SK-N-SH (cell line): ENCODE data around the gene ZG16. TPM values are rescaled to one million over a fixed set of nuclear protein-coding genes. Genes with fewer than 3 reads are reported as not detected.

Experiments
- CTCF ChIA-PET: fragments of 300-600, 350-600 bp; formaldehyde crosslinking; extraction: SDS; loops from one replicate; lab custom pipeline; 2021; lab: Yijun Ruan, JAX
- POLR2A ChIA-PET: fragments of 350-600 bp; sonication (Branson Sonifier 250); formaldehyde crosslinking; extraction: SDS; loops from one replicate; lab custom pipeline; 2020; ENCODE audit warnings: antibody characterized with exemption, inconsistent platforms; lab: Yijun Ruan, JAX
- DNase-seq: peaks from one replicate; pipeline ENCODE4 v3.0.0; 2012
- H2AFZ ChIP-seq: fragments of 200-600 bp; sonication (generic); 2 replicates; pipeline ENCODE4 v1.8.1; 2016; ENCODE audit warnings: antibody characterized with exemption, mild to moderate bottlenecking, low read depth
- H3F3A ChIP-seq: fragments of 200-600 bp; sonication (generic); replicated peaks from 2 replicates; pipeline ENCODE3; 2016; ENCODE audit warnings: antibody characterized with exemption, mild to moderate bottlenecking; ENCODE audit not compliant: insufficient read depth
- H3K27ac ChIP-seq, 2 experiments: fragments of 200-500 bp in 1 of 2; fragments of 200-600 bp in 1 of 2; sonication (Bioruptor generic) in 1 of 2; sonication (generic), shearing (Covaris generic) in 1 of 2; 2 replicates each; pipeline versions ENCODE4 v1.5.1 to v1.6.1; 2014 to 2016; ENCODE audit warnings: low read depth in 2 of 2, inconsistent platforms in 1 of 2, low read length in 1 of 2, mild to moderate bottlenecking in 1 of 2, mixed read lengths in 1 of 2
- H3K27me3 ChIP-seq: fragments of 200-600 bp; sonication (generic), shearing (Covaris generic); 2 replicates; pipeline ENCODE4 v1.6.1; 2016; ENCODE audit warnings: mixed run types; ENCODE audit not compliant: insufficient read depth
- H3K36me3 ChIP-seq, 2 experiments: fragments of 200-500 bp in 1 of 2; fragments of 200-600 bp in 1 of 2; sonication (Bioruptor generic) in 1 of 2; sonication (generic) in 1 of 2; replicated peaks in 1 of 2; 2 replicates each; pipeline versions ENCODE3 to v1.5.1; 2014 to 2016; ENCODE audit warnings: low read length in 1 of 2, mild to moderate bottlenecking in 1 of 2; ENCODE audit not compliant: insufficient read depth in 2 of 2, control insufficient read depth in 1 of 2
- H3K4me1 ChIP-seq, 2 experiments: fragments of 200-500 bp in 1 of 2; fragments of 200-600 bp in 1 of 2; sonication (Bioruptor generic) in 1 of 2; sonication (generic), shearing (Covaris generic) in 1 of 2; 2 replicates each; pipeline versions ENCODE4 v1.5.1 to v1.6.1; 2014 to 2016; ENCODE audit warnings: low read depth in 1 of 2, low read length in 1 of 2, mixed run types in 1 of 2; ENCODE audit not compliant: insufficient read depth in 2 of 2, control insufficient read depth in 1 of 2
- H3K4me2 ChIP-seq: fragments of 200-600 bp; sonication (generic), shearing (Covaris generic); 2 replicates; pipeline ENCODE4 v1.6.1; 2017; ENCODE audit warnings: mixed run types
- H3K4me3 ChIP-seq, 2 experiments: fragments of 200-500 bp in 1 of 2; fragments of 200-600 bp in 1 of 2; sonication (Bioruptor generic) in 1 of 2; sonication (generic), shearing (Covaris generic) in 1 of 2; 2 replicates each; pipeline versions ENCODE4 v1.5.1 to v1.8.1; 2014 to 2016; ENCODE audit warnings: low read depth in 2 of 2, inconsistent platforms in 1 of 2, low read length in 1 of 2, mild to moderate bottlenecking in 1 of 2, mixed read lengths in 1 of 2, moderate library complexity in 1 of 2
- H3K79me2 ChIP-seq: fragments of 200-600 bp; sonication (generic); 2 replicates; pipeline ENCODE4 v1.8.1; 2017; ENCODE audit warnings: mild to moderate bottlenecking; ENCODE audit not compliant: insufficient read depth
- H3K9ac ChIP-seq: fragments of 200-600 bp; sonication (generic); 2 replicates; pipeline ENCODE4 v1.6.1; 2017; ENCODE audit warnings: mixed run types
- H3K9me2 ChIP-seq: fragments of 200-600 bp; sonication (generic); 2 replicates; pipeline ENCODE4 v1.6.1; 2017; ENCODE audit warnings: mixed run types
- H3K9me3 ChIP-seq: fragments of 200-600 bp; sonication (generic); 2 replicates; pipeline ENCODE4 v1.6.1; 2017; ENCODE audit warnings: mixed run types, mild to moderate bottlenecking, moderate library complexity
- H4K20me1 ChIP-seq: fragments of 200-600 bp; sonication (generic); 2 replicates; pipeline ENCODE4 v1.6.1; 2017; ENCODE audit warnings: mild to moderate bottlenecking, mixed run types; ENCODE audit not compliant: insufficient read depth
- CHD2 ChIP-seq: fragments of 150-350 bp; IDR thresholded peaks from 2 replicates; pipeline ENCODE4 v1.6.1; 2018; ENCODE audit warnings: low read length; ENCODE audit not compliant: partially characterized antibody
- ELF1 ChIP-seq: IDR thresholded peaks from 2 replicates; pipeline ENCODE4 v1.4.0; 2012
- EZH2phosphoT487 ChIP-seq: fragments of 200-600 bp; sonication (generic); IDR thresholded peaks from 2 replicates; pipeline ENCODE4 v1.6.1; 2017; ENCODE audit warnings: low read depth, mixed run types, mild to moderate bottlenecking, antibody characterized with exemption, moderate library complexity, borderline replicate concordance
- FOXJ3 ChIP-seq: sonication (generic); formaldehyde crosslinking; IDR thresholded peaks from 2 replicates; pipeline ENCODE4 v1.5.1; 2020; ENCODE audit warnings: mild to moderate bottlenecking, missing genetic modification reagents
- GABPA ChIP-seq: IDR thresholded peaks from 2 replicates; pipeline ENCODE4 v1.4.0; 2012; ENCODE audit warnings: low read depth, mild to moderate bottlenecking
- TAF1 ChIP-seq: IDR thresholded peaks from 2 replicates; pipeline ENCODE4 v1.6.1; 2012; ENCODE audit warnings: low read depth, mild to moderate bottlenecking, low read length, moderate library complexity, borderline replicate concordance
- WGBS: methylation state at CpG from one replicate; pipeline ENCODE4 v1.1.6; 2017; ENCODE audit warnings: low lambda C conversion rate; 5-methylcytosine and 5-hydroxymethylcytosine counted together
- polyA plus RNA-seq, 3 experiments: library from polyadenylated mRNA; depleted of rRNA; stranded (reverse); fragments of >200 nt; gene quantifications; 2 replicates each; pipeline ENCODE4 v1.2.3, GENCODE V29; 2012
- TF ChIP-seq, protein P1 (sequence below): fragments of 200-600 bp; sonication (generic); IDR thresholded peaks from 2 replicates; pipeline ENCODE4 v1.6.1; 2017; ENCODE audit warnings: antibody characterized with exemption, mild to moderate bottlenecking, moderate library complexity
- TF ChIP-seq, protein P2 (sequence below): IDR thresholded peaks from 2 replicates; pipeline ENCODE4 v1.4.0; 2012; ENCODE audit warnings: low read depth, borderline replicate concordance
- TF ChIP-seq, protein P3 (sequence below): IDR thresholded peaks from 2 replicates; pipeline ENCODE4 v1.4.0; 2012; ENCODE audit warnings: low read depth, borderline replicate concordance

The ZG16 gene
- polyA plus RNA-seq, 1 of the 3 experiments (the other 2 are of a cell fraction): not detected

DNA sequence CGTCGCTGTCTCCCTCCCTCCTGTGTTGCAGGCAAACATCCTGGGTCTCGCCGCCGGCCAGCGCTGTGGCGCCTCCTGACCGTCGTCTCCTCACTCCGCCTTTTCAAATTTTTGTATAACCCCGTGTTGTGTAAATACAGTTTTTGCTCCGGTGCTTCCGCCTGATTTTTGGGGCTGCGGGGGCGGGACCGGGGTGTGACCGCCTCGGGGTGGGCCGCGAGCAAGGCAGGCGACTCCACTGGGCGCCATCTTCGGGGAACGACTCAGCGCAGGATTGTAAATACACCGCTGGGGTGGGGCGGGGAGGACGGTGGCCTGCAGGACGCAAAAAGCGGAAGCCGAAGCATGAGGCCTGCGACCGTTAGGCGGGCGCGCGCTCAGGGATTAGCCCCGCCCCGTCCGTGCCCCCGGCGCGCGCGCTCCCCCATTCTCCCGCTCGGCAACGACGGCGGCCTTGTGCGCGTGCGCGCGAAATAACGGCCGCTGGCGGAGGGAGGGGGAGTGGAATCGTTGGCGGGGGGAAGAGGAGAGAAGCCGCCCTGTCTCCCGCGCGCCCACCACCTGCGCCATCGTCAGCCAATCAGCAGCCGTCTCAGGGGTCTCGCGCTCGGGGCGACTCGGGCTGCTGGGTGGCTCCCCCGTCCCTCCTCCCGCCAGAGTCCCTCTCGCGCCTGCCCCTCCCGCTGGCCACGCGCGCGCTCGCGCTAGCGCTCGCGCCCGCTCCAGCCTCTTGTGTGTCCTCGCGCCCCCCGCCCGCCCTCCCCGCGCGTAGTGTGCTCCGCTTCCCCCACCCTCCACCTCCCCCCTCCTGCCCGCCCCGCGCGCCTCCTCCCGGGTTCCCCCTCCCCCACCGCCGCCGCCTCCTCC lies 27.4 kb downstream of the ZG16 start (continued):
- TF ChIP-seq EZH2phosphoT487: no peak
- TF ChIP-seq TAF1: peak; percentile 89
- TF ChIP-seq, protein P1, sequence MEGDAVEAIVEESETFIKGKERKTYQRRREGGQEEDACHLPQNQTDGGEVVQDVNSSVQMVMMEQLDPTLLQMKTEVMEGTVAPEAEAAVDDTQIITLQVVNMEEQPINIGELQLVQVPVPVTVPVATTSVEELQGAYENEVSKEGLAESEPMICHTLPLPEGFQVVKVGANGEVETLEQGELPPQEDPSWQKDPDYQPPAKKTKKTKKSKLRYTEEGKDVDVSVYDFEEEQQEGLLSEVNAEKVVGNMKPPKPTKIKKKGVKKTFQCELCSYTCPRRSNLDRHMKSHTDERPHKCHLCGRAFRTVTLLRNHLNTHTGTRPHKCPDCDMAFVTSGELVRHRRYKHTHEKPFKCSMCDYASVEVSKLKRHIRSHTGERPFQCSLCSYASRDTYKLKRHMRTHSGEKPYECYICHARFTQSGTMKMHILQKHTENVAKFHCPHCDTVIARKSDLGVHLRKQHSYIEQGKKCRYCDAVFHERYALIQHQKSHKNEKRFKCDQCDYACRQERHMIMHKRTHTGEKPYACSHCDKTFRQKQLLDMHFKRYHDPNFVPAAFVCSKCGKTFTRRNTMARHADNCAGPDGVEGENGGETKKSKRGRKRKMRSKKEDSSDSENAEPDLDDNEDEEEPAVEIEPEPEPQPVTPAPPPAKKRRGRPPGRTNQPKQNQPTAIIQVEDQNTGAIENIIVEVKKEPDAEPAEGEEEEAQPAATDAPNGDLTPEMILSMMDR: no peak
- TF ChIP-seq, protein P2, sequence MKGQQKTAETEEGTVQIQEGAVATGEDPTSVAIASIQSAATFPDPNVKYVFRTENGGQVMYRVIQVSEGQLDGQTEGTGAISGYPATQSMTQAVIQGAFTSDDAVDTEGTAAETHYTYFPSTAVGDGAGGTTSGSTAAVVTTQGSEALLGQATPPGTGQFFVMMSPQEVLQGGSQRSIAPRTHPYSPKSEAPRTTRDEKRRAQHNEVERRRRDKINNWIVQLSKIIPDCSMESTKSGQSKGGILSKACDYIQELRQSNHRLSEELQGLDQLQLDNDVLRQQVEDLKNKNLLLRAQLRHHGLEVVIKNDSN: peak; percentile 35; the same call in 1 of the 2 replicates
- TF ChIP-seq, protein P3, sequence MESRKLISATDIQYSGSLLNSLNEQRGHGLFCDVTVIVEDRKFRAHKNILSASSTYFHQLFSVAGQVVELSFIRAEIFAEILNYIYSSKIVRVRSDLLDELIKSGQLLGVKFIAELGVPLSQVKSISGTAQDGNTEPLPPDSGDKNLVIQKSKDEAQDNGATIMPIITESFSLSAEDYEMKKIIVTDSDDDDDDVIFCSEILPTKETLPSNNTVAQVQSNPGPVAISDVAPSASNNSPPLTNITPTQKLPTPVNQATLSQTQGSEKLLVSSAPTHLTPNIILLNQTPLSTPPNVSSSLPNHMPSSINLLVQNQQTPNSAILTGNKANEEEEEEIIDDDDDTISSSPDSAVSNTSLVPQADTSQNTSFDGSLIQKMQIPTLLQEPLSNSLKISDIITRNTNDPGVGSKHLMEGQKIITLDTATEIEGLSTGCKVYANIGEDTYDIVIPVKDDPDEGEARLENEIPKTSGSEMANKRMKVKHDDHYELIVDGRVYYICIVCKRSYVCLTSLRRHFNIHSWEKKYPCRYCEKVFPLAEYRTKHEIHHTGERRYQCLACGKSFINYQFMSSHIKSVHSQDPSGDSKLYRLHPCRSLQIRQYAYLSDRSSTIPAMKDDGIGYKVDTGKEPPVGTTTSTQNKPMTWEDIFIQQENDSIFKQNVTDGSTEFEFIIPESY: peak; percentile 81; the same call in 1 of the 2 replicates
- TF ChIP-seq ELF1: peak; percentile 85
- peak; percentile 46; the same call in 1 of the 2 replicates for TF ChIP-seq GABPA
- TF ChIP-seq, all 33 proteins: peak for 22

DNA sequence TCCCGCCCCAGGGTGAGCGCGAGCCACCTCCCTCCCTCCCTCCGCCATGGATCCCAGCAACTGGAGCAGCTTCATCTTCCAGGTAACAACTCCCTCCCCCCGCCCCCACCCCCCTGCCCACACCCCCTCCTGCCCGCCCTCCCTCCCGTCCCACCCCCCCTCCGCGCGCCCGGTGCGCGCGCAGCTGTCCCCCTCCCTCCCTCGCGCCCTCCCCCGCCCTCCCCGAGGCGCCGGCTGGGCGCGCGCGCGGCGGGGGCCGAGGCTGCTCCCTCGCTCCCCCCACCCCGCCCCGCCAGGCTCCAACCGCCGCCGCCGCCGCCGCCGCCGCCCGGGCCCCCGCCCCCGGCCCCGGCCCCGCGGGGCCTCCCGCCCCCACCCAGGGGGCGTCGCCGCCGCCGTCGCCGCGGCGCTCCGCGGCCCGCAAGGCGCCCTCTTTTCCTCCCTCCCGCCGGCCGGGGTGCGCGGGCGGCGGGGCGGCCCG lies 28.1 kb downstream of the ZG16 start, which contains the start of gene MAZ:
MAZ (plus strand) TSS at position 431 of the 481 bp plus-strand sequence. CDS start 173 bp downstream, outside the sequence.
- H3K27ac ChIP-seq: peak within 1 kb of the TSS; percentile 89 to 93
- ChIA-PET POLR2A (interaction anchor here (0.6 to 1.3 kb wide), 4 partner anchors 10 to 42 kb away, joined by 3 to 5 read pairs (median 4); partner anchors contain the start of gene PAGR1), CTCF (interaction anchor here (1.3 to 2.5 kb wide), 3 partner anchors 10 to 49 kb away, joined by 3 to 10 read pairs (median 3); no protein-coding TSS in a partner anchor)
- H3K9me2 ChIP-seq: no peaks in the 10 kb centered on the region
- no peaks in the 10 kb centered on the region for H3K27me3 ChIP-seq
- 3% methylated on average over 21 of the region's 67 CpGs for WGBS
- TF ChIP-seq CHD2 (peak; percentile 4), FOXJ3 (CRISPR knock-in tag) (no peak)
- H3K4me1 ChIP-seq: peaks cover 25 to 42% of the 10 kb centered on the region in 2 experiments
- no peak within 1 kb of the TSS for H2AFZ ChIP-seq
- peaks cover 22 to 29% of the 10 kb centered on the region in 2 experiments for H3K36me3 ChIP-seq
- peaks cover 36% of the 10 kb centered on the region for H3K79me2 ChIP-seq
- H4K20me1 ChIP-seq: peaks cover 15% of the 10 kb centered on the region
- peak within 1 kb of the TSS; percentile 97 for H3K4me2 ChIP-seq
- peak; percentile 90 for DNase-seq
- H3K9me3 ChIP-seq: no peaks in the 10 kb centered on the region
- peak within 1 kb of the TSS; percentile 95 for H3K9ac ChIP-seq
- H3K4me3 ChIP-seq: peak within 1 kb of the TSS; percentile 76 to 88
- peaks cover 49% of the 10 kb centered on the region for H3F3A ChIP-seq
